DMS53 treated with DMSO at 0.1 percent for 48 hours (cell line): ENCODE measurements around the gene KLHL2.
"Not testable (repeated sequence)": the region's sequence is repeated elsewhere in the genome, so short reads cannot be mapped to it uniquely, and the experiment has no call there.

Experiments
- DNase-seq: peaks from one replicate; lab custom pipeline; 2025; ENCODE audit not compliant: unreplicated experiment; lab: John Stamatoyannopoulos, UW

The KLHL2 gene

GRCh38 chr4:165327211-165328100 is 120.1 kb downstream of the KLHL2 start, which contains the start of gene MSMO1:
Gene MSMO1, plus strand, starts transcription at chr4:165327669. Its CDS starts 5,702 bp downstream, at chr4:165333371.
- DNase-seq: peak; percentile 92

DNA sequence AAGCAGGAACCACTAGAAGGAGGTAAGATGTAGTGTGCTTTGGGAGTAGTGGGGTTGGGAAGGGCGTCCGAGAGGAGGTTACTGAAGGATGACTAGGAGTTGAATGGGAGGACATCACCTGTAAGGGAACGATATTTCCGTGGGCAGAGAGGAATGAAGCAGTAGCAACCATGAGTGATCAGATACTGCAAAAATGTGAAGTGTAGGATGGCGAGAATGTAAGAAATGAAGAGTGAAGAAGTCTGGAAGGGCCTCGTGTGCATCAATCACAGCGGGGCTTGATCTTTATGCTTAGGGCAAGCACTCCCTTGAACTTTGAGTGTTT is 120.7 kb downstream of the KLHL2 start:
- no peak for DNase-seq

GRCh38 chr4:165328708-165329107 is 121.3 kb downstream of the KLHL2 start:
- DNase-seq: no peak

- DNase-seq: no peak
Observed at GRCh38 chr4:165330071-165330470, 122.7 kb downstream of the KLHL2 start.

DNA sequence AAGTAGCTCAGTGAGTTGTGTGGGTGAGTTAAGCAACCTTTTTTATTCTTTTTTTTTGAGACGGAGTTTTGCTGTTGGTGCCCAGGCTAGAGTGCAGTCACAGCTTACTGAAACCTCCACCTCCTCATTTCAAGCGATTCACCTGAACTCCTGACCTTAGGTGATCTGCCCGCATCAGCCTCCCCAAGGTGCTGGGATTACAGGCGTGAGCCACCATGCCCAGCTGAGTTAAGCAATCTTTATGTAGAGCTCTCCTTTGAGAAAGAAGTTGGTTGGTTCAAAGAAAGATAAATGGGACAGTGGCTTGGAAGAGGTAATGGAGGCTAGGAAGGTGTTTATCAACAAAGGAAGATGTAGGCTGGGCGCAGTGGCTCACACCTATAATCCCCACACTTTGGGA is 123.3 kb downstream of the KLHL2 start:
- DNase-seq: no peak

DNA sequence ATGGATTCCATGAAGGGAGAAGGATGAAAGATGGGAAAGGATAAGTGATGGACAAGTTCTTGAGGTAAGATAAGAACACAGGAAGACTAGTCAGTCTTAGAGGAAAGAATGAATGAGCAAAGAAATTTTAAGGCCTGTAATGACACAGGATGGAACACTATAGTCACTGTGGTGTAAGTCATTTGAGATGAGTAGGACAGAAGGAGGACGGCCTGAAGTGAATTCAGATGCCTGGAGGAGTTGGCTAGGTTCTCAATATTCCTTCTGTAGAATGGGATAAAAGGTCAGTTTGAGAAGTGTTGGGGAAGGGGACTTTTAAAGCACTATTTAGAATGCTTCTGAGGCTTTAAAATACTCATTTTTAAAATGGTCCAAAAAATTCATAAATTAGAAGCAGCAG is 124.0 kb downstream of the KLHL2 start:
- DNase-seq: no peak

DNA sequence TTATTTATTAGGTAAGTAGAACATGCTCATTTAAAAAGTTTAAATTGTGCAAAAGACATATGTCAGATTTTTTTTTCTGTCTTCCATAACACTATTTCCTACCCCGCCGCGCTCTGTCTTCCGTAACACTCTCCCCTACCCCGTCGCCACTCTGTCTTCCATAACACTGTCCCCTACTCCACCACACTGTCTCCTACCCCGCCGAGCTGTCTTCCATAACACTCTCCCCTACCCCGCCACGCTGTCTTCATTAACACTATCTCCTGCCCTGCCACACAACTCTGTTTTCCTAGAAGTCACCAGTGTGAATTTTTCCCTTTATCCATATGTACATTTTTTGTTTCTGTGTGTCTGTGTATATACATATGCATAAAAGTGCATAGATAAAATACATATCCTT is 124.5 kb downstream of the KLHL2 start:
- DNase-seq: no peak

- no peak for DNase-seq
Observed at GRCh38 chr4:165332502-165332901, 125.1 kb downstream of the KLHL2 start.

DNA sequence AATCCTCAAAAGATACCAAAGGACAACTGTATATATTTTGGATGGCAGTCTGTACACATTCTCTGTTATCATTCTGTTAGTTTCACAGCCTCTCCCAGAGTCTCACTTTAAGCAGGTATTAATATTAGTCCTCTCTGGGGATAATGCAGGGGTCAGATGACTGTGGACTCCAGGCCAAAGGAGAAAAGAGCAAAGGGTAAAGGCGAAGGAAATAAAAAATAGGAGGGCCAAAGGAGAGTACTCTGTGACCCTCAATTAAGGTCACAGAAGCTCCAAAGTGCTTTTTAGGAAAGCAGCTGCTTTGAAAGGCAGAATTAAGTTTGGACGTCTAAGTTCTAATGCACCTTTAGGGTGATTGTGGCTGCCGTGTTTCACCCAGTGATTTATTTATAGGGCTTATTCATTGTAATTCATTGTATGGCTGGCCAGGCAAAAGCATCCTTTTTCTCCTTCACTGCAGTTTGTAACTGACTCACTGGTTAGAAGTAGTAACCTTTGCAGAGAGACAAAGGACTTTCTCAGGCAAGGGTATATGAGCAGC is 127.9 kb downstream of the KLHL2 start:
- DNase-seq: no peak

DNA sequence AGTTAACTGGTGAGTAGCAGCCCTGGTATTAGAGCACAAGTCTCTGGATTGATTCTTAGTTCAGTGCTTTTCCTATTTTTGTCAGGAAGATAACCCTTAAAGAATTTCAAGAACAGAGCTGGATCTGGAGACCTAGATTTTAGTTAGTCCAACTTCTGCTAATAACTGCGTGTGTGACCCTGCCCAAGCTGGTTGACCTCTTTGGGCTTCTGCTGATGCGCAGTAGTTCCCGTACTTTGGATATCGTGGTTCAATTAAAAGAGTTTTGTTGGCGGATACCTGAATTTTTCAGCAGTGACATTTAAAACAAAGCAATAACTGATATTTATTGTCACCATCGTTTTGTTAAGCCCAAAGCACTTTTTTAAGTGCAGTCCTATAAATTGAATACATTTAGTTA is 129.4 kb downstream of the KLHL2 start:
- no peak for DNase-seq

DNA sequence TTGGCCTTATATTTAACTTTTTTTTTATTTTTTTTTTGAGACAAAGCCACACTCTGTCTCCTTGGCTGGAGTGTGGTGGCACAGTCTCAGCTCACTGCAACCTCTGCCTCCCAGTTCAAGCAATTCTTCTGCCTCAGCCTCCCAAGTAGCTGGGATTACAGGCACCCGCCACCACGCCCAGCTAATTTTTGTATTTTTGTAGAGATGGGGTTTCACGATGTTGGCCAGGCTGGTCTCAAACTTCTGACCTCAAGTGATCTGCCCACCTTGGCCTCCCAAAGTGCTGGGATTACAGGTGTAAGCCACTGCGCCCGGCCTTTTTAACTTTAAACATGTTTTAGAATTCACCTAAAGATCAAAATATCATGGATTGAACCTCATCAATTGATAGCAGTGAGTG is 135.0 kb downstream of the KLHL2 start:
- DNase-seq: not testable (repeated sequence)

GRCh38 chr4:165343353-165344191 is 136.2 kb downstream of the KLHL2 start:
- DNase-seq: no peak

- no peak for DNase-seq
Observed at GRCh38 chr4:165345666-165346417, 138.5 kb downstream of the KLHL2 start.

- no peak for DNase-seq
Observed at GRCh38 chr4:165347647-165348569, 140.5 kb downstream of the KLHL2 start.

DNA sequence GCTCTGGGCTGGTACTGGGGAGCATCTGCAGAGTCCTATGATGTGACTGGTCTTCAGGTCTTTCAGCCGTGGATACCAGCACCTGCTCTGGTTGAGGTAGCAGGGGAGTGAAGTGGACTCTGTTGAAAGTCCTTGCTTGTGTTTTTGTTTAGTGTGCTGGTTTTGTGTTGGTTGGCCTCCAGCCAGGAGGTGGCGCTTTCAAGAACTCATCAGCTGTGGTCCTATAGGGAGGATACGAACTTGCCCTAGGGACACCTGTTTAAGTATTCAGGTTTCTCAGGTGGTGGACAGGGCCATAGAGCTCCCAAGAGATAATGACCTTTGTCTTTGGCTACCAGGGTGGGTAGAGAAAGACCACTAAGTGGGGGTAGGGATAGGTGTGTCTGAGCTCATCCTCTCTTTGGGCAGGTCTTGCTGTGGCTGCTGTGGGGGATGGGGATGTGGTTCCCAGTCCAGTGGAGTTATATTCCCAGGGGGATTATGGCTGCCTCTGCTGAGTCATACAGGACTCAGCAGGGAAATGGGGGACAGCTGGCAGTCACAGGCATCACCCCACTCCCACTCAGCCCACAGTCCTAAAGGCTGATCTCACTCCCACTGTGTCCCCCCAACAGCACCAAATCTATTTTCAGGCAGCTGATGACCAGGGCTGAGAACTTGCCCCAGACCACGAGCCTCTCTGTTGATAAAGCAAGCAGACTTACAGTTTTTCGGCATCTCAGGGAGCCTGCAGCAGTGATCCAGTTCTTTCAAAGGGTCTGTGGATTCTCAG is 144.2 kb downstream of the KLHL2 start:
- no peak for DNase-seq

DNA sequence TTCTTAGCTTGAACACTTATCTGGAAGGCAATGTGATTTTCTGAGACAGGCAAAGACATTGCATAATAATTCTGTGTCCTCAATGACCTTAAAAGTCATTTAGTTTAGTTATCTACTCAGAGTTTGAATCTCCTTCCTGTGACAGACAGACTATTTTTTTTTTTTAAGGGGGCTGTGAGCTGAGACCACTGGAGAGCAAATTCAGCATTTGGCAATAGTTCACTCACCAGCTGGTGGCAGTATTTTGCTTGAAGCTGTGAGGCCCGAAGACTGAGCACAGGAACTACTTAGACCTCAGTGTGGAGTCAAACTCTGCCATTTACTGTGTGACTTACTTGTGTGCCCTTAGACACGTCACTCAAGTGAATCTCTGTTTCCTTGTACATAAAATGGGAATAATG is 148.5 kb downstream of the KLHL2 start:
- peak; percentile 28 for DNase-seq

DNA sequence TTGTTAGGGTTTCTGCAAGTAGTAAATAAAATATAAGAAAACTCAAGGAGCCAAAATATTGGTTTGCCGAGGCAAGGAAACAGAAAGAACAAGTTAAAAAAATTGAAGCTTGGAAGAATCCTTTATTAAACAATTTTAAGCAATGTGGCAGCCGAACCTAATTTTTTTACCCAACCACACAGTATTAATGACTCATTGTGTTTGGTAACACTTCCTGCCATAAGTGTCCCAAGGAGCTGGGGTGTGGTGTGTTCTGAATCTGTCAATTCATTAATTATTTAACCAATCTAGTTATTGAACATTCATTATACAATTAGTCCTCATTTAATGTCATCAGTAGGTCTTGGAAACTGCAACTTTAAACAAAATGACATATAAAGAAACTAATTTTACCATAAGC is 152.1 kb downstream of the KLHL2 start:
- no peak for DNase-seq

DNA sequence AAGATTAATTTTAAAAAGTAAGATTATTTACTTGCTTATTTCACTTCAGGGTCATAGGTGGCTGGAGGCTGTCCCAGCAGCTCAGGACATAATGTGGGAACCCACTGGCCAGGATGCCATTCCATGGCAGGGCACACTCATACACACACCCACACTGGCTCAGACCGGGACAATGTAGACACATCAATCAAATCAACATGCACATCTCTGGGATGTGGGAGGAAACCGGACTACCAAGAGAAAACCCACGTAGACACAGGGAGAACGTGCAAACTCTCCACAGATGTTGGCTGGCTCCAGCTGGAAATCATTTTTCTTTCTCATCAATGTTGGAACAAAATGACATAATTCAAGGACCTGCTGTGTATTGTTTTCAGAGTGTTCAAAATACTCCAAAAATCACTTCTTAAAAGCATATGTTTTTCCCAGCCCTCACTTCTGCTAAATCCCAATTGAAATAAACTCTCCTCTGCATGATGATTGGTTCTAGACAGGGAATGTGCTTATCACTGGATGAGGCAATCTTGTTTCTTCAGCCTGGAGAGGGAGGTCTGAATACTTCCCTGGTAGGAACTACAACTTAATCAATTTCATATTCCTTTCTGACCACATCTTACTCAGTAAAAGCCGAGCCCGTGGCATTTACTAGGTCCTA is 152.8 kb downstream of the KLHL2 start:
- no peak for DNase-seq
